ENCODE results near the gene AKAP12.
"Not testable (repeated sequence)": the region's sequence is repeated elsewhere in the genome, so short reads cannot be mapped to it uniquely, and the experiment has no call there.

The AKAP12 gene

DNA sequence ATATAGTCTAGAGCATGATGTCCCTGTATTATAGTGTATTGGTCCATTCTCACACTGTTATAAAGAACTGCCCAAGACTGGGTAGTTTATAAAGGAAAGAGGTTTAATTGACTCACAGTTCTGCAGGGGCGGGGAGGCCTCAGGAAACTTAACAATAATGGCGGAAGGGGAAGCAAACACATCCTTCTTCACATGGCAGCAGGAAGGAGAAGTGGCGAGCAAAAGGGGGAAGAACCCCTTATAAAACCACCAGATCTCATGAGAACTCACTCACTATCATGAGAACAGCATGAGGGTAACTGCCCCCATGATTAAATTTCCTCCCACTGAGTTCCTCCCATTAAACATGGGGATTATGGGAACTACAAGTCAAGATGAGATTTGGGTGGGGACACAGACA lies 75.9 kb downstream of the AKAP12 start:
- DNase-seq (ENCODE audit: low spot score), result not testable (repeated sequence)

DNA sequence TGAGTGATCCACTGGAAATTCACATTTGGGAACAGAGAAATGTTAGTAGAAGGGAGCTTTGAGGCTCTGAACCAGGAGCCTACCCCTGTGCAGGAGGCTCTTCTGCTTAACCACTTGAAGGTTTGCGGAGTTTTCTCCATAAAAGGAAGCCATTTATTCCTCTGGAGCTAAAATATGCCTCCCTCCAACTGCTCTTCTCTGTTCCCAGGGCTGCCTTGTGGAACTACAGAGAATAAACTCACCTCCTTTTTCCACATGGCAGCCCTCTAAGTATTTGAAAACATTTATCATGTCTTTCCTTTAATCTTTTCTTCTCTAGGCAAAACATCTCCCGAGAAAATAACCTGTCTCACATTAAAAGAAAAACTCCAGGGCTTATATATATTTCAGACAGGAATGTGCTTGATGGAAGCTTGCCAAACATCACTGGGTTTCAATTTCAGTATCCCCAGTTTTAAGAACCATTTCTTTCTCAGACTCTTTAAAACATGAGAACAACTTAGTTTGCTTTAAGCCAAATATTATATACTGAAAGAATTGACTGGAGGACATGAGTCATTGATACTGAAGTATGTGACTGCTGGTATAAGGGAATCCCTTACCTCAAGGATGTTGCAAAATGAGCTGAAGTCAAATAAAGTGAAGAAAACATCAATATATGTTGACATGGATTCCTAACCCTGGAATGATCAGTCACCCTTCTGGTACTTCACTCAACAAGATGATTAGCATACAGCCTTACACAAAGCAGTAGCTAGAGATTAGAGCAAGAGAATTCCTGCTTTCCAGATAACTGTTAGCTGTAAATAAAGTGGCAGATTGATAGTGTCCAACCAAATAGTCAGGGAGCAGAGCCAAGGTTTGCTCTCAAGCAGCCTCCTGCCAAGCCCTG lies 77.6 kb downstream of the AKAP12 start:
- no peak for DNase-seq (ENCODE audit: low spot score)

DNA sequence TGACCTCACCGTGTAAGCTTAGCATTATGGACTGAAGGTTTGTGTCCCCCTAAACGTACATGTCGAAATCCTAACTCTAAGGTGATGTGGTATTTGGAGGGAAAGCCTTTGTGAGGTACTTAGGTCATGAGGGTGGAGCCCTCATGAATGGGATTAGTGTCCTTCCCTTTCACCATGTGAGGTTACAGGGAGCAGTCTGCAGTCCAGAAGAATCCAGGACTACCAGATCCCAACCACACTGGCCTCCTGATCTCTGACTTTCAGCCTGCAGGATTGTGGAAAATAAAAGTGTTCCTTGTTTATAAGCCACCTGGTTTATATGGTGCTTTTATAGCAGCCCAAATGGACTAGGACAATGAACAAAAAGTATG lies 78.2 kb downstream of the AKAP12 start:
- DNase-seq (ENCODE audit: low spot score), result no peak

DNA sequence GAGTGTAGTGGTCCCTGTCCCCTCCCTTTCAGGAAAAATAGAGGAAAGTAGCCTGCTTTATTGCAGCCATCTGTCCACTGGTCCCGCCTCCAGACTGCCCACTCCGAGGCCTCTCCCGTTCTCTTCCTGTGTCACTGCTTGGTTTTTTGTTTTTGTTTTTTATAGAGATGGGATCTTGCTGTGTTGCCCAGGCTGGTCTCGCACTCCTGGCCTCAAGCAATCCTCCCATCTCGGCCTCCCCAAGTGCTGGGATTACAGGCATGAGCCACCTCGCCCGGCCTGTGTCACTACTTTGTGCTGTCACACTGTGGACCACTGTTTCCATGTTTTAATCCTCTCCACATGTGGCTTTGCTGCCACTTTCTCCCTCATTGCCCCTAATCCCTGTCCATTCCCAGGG lies 80.4 kb downstream of the AKAP12 start:
- no peak for DNase-seq (ENCODE audit: low spot score)

DNA sequence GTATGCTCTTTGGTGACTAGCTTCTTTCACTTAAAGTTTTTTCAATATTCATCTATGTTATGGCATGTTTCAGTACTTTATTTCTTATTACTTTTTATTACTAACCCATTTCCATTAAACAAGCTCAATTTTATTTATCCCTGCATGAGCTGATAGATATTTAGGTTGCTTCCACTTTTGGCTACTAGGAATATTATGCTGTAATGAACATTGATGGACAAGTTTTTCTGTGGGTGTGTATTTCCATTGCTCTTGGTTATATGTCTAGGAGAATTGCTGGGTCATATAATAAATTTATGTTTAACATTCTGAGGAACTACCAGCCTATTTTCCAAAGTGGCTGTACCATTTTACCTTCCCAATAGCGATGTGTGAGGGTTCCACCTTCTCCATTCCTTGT lies 81.7 kb downstream of the AKAP12 start:
- DNase-seq (ENCODE audit: low spot score), result no peak

DNA sequence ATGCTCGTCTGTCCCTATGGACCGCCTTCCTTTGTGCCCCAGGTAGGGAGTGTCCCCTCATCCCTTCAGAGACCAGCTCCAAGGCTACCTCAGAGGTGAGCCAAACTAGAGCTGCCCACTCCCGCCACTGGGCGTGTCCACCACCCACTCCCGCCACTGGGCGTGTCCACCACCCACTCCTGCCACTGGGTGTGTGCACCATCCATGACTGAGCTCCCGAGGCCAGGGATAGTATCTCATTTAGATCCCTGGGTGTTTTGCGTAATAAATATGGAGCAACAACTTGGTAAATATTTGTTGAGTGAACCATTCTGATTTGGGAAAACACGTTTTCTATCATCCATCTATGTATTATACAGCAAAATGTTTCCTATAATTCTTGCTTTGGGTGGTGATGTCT lies 82.8 kb downstream of the AKAP12 start:
- no peak for DNase-seq (ENCODE audit: low spot score)

DNA sequence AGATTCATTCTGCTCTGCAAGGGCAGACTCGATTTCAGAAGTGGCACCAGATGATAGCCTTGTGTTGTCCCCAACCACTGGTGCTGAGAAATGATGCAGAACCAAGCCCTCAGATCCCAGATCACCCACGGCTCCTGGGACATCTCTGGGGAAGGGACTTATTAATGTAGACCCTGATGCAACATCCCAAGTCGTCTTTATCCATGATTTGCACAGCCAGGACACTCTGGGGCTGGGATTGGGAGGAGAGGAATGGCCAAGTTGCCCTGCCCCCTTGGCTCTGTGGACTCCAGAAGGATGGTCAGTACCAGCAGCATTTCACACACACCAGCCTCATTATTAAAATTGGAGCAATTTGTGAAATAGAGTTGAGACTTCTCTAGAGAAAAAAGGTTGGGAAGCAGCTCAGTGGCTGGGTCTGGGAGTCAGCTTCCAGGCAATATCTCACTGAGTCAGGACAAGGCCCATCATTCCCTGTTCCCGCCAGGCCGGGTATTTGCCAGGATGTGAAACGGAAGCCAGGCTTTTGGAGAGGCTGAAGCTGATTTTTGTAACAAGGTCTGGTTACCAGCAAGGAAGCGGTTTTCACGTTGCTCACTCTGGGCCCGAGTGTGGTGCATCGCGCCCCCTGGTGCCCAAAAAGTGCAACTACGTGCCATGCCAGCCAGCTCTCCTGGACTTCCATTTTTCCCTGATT lies 84.2 kb downstream of the AKAP12 start:
- peak; percentile 84 for DNase-seq (ENCODE audit: low spot score)

DNA sequence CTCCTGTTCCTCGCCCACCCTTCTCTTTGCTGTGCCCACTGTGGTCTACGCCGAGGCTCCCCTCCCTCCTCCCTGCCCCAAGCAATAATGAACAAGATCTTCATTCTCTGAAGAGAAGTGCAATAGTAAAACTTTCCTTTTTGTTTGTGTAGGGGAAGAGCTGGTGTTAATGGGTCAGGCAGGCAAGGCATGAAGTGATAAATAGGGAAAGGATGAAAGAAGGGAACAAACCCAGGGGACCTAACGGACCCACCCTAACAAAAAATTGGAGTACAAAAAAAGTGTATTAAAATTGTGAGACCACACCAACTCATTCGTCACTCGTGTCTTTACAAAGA lies 84.7 kb downstream of the AKAP12 start:
- DNase-seq (ENCODE audit: low spot score), result no peak

DNA sequence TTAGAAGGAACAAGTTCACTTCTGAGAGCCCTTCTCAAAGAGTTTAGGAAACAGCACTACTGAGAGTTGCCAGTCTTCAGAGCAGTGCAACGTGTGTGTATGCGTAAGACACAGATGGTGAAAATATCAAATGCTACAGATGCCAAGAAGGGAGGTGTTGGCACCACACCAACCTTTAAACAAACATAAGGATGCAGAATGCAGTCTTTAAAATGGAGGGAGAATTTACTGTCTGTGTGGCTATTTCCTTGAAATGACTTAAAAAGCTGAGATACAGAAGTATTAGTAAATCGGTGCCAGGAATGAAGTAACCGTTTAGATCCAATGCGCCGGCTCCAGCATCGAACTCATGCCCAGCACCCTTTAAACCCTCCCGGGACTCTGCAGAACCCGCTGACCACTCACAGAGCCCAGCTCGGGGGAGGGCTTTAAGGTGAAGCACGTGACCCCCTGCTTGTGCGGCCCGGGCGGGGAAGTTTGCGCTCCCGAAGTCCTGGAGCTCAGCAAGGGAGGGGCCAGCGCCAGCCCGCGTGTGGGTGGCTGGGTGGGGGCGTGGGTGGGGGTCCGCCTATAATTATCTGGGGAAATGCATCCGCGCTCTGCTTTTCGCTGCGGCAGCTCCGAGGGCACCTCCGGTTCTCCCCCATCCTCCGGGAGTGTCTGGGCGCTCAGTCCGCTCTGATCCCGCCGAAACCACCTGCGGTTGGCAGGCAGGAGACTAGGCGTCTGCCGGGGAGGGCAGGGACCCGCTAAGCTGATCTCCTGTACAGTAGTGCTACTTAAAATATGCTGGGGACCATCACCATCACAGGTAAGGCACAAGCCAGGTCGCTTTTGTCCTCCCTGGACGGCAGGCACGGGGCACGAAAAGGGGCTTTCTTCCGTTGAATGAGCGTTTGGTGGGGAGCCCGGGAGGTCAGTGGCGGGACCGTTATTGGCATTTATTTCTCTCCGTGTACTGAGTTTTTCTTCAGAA lies 85.6 kb downstream of the AKAP12 start:
- DNase-seq (ENCODE audit: low spot score), result peak; percentile 54

DNA sequence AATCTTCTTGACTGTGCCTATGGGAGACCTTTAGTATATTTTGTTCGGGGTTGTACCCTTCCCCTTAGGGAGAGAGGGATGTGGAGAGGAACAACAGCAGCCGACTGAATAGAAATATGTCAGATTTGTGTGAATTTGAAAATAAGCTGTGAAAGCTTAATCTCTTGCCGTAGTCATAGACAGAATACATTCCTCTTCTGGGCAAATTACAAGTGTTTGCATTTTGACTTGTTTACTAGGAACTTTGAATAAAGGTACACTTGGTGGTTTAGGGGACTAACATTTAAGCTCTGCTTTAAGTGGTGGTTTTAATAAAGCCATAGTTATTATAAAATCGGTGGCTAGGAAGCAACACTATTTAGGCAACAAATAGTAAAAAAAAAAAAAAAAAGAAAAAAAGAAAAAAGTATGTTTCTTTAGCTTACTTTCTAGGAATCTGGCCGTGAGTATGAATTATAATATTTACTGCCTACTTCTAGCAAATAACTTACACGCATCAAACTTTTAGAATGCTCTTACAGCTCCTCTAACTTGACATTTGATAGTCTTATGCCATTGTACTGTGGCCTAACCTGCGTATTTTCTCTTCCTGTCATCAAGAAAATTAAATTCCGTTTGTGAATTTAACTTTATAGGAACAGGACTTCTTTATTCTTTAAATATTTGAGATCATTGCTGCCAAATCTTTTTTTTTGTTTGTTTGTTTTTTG lies 86.5 kb downstream of the AKAP12 start:
- no peak for DNase-seq (ENCODE audit: low spot score)

DNA sequence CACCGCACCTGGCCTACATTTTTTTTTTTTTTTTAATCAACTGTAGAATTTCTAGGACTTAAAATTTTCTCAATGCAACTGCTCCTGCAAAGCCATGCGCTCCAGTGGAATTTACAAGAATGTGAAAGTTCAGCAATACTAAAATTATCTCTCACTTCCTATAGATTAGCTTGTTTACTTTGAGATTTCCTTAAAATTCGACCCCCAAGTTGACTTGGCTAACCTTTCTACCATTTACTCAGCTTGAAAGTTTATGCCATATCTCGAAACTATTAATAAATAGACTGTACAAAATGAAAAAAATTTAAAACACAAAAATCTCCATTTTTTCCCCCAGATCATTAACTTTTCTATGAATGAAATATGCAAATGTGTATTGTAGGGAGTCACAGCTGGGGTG lies 87.3 kb downstream of the AKAP12 start:
- DNase-seq (ENCODE audit: low spot score), result no peak

DNA sequence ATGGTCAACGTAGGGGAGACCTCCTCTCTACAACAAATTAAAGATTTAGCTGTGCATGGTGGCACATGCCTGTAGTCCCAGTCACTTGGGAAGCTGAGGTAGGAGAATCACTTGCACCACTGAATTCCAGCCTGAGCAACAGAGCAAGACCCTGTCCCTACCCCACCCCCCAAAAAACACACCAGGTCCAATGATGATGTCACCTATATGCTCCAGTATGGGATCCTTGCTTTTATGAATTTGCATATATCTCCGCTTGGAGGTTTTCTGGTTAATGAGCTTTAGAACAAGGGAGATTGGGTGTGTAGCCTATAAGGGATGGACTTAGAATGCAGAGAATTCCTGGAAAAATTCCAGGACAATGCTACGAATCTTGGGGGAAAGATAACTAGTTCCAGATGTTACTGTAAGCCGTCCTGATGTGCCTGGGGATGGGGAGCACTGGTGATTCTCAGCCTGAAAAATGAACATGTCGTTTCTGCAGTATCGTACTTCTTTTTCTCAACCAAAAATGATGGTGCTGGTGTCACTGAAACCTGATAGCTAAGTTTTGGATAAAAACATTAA lies 90.4 kb downstream of the AKAP12 start:
- no peak for DNase-seq (ENCODE audit: low spot score)

DNA sequence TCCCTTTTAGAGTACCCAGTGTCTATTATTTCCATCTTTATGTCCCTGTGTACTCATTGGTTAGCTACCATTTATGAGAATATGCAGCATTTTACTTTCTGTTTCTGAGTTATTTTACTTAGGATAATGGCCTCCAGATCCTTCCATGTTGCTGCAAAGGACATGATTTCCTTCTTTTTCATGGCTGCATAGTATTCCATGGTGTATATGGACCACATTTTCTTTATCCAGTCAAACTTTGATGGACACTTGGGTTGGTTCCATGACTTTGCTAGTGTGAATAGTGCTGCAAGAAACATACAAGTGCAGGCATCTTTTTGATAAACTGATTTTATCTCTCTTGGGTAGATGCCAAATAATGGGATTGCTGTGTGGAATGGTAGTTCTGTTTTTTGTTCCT lies 96.2 kb downstream of the AKAP12 start:
- DNase-seq (ENCODE audit: low spot score), result no peak

DNA sequence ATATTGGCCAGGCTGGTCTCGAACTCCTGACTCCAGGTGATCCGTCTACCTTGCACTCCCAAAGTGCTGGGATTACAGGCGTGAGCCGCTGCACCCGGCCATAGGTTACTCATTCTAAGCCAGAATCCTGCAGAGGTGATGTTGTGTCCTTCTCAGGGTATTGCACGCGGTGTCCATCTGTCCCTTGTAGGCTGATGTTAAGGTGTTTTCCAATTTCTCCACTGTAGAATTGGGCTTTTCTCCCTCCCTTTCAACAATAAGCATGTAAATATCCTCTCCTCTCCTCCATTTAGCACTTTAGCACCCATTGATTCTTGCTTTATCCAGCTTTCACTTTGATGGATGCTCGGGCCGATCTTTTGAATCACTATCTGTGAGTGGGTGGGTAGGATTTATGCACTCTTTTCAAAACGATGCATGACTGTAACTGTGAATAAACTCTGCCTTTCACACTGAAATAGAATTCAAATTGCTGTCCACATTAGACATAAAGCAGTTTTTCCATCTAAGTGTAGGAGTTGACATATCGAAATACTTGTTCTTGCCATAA lies 99.0 kb downstream of the AKAP12 start:
- no peak for DNase-seq (ENCODE audit: low spot score)

DNA sequence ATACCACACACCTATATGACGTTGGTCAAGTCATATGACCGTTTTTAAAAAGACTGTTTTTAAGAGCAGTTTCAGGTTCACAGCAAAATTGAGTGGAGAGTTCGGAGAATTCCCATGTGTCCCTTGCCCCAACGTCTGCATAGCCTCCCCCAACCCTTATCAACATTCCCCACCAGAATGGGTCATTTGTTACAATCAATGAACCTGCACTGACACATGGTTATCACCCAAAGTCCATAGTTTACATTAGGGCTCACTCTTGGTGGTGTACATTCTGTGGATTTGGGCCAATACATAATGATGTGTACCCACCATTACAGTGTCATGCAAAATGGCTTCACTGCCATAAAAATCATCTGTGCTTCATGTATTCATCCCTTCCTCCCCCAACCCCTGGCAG lies 99.6 kb downstream of the AKAP12 start:
- DNase-seq (ENCODE audit: low spot score), result no peak

DNA sequence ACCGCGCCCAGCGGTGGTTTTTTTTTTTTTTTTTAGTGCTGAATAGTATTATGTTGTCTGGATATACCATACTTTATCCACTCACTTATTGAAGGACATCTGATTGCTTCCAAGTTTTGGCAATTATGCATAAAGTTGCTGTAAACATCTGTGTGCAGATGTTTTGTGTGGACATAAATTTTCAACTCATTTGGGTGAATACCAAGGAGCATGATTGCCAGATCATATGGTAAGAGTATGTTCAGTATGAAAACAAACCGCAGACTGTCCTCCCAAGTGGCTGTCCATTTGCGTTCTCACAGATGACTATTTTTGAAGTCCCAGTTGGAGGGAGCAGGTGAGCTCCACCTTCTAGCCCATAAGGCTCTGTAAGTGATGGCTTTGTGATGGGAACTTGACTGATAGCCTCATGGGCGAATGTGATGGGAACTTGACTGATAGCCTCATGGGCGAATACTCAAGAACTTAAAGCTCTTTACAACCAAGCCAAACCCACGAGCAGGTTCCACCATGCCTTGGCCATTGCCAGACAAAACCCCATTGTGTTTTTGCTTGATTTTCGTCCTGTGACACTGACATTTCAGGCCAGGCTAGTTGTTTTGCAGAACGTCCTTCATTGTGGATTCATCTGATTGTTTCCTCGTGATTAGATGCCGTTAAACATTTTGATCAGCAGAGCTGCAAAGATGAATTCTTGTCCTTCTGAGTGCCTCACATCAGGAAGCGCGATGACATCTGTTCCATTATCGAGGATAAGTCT lies 100.6 kb downstream of the AKAP12 start:
- DNase-seq (ENCODE audit: low spot score), result no peak

DNA sequence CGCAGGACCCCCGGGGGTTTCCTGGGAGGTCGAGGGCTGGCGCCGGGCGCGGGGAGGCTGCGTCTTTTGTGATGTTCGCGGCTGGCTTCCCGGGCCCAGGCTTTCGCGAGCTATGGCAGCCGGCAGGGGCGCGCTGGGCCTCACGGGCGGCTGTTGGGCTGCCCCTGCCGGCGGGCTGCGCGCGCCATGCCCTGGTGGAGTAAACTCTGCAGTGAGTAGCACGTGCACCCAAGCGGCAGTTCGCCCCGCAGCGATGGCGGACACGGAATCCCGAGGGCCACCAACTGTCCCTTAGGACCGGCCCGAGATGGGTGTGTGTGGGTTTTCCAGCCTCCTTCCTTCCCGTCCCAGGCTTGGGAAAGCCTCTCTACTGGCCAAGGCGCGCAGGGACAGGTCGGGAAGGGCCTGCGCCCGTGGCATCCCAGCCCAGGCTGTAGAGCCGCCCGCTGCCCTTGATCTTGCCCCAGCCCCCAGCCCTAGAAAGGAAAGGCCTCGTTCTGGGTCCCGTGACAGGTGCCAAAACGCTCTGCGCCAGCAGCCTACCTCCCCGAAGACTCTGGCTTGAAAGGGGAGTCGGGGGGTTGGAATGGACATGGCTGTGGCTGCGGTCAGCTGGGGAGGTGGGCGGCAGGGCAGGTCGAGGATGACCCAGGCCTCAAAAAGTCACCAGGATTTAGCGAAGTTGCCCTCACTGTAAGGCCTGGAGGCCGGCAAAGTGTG lies 101.9 kb downstream of the AKAP12 start:
- DNase-seq (ENCODE audit: low spot score), result peak; percentile 32

DNA sequence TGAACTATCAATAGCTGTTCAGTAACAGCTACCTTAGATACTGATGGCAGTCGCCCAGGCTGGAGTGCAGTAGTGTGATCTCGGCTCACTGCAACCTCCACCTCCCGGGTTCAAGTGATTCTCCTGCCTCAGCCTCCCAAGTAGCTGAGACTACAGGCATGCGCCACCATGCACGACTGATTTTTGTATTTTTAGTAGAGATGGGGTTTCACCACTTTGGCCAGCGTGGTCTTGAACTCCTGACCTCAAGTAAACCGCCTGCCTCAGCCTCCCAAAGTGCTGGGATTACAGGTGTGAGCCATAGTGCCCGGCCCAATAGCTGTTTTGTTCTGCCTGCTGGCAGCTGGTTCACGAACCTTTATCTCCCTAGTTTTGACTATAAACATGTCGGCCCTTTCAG lies 103.0 kb downstream of the AKAP12 start:
- not testable (repeated sequence) for DNase-seq (ENCODE audit: low spot score)

DNA sequence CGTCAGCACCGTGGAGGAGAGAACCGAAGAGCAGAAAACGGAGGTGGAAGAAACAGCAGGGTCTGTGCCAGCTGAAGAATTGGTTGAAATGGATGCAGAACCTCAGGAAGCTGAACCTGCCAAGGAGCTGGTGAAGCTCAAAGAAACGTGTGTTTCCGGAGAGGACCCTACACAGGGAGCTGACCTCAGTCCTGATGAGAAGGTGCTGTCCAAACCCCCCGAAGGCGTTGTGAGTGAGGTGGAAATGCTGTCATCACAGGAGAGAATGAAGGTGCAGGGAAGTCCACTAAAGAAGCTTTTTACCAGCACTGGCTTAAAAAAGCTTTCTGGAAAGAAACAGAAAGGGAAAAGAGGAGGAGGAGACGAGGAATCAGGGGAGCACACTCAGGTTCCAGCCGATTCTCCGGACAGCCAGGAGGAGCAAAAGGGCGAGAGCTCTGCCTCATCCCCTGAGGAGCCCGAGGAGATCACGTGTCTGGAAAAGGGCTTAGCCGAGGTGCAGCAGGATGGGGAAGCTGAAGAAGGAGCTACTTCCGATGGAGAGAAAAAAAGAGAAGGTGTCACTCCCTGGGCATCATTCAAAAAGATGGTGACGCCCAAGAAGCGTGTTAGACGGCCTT lies 110.0 kb downstream of the AKAP12 start:
- DNase-seq (ENCODE audit: low spot score), result no peak
